ENCODE results near the gene NDOR1. TPM values are rescaled to one million over a fixed set of nuclear protein-coding genes. Genes with fewer than 3 reads are reported as not detected.
"Not testable (repeated sequence)": the region's sequence is repeated elsewhere in the genome, so short reads cannot be mapped to it uniquely, and the experiment has no call there.

The NDOR1 gene
- polyA plus RNA-seq, 3 donors: 7.6 to 8.2 (median 8.2) TPM

- no peak for DNase-seq (ENCODE audit: low read depth in 3 of 3, low spot score in 2 of 3)
These were observed 48.5 kb downstream of the NDOR1 start for GRCh38 chr9:137253717-137254623.

GRCh38 chr9:137254624-137255447, 49.3 kb downstream of the NDOR1 start, which contains the start of gene NELFB:
TSS of gene NELFB (plus strand) at chr9:137255327.
- peak; percentile 64 to 79 (median 73) for DNase-seq (ENCODE audit: low read depth in 3 of 3, low spot score in 2 of 3)

- no peak for DNase-seq (ENCODE audit: low read depth in 3 of 3, low spot score in 2 of 3)
These were observed 50.1 kb downstream of the NDOR1 start for GRCh38 chr9:137255448-137256114.

- DNase-seq (ENCODE audit: low read depth in 3 of 3, low spot score in 2 of 3): no peak
These were observed 50.9 kb downstream of the NDOR1 start for GRCh38 chr9:137256362-137256761.

GRCh38 chr9:137256856-137257255, 51.4 kb downstream of the NDOR1 start:
- DNase-seq (ENCODE audit: low read depth in 3 of 3, low spot score in 2 of 3): no peak

DNA sequence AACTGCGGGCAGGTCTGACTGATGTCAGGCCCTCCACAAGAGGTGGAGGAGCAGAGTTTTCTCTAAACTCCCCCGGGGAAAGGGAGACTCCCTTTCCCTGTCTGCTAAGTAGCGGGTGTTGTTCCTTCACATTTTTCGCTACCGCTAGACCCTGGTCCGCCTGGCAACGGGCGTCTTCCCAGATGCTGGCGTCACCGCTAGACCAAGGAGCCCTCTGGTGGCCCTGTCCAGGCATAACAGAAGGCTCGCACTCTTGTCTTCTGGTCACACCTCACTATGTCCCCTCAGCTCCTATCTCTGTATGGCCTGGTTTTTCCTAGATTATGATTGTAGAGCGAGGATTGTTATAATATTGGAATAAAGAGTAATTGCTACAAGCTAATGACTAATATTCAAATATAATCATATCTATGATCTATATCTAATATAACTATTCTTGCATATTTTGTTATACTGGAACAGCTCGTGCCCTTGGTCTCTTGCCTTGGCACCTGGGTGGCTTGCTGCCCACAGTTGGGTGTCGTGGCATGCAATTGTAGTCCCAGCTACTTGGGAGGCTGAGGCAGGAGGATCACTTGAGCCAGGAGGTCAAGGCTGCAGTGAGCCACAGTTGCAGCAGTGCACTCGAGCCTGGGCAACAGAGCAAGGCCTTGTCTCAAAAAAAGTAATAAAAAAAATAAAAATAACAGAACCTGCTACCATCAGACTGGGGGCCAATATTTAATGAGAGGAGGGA, 56.8 kb downstream of the NDOR1 start:
- DNase-seq (ENCODE audit: low read depth in 3 of 3, low spot score in 2 of 3): not testable (repeated sequence)

DNA sequence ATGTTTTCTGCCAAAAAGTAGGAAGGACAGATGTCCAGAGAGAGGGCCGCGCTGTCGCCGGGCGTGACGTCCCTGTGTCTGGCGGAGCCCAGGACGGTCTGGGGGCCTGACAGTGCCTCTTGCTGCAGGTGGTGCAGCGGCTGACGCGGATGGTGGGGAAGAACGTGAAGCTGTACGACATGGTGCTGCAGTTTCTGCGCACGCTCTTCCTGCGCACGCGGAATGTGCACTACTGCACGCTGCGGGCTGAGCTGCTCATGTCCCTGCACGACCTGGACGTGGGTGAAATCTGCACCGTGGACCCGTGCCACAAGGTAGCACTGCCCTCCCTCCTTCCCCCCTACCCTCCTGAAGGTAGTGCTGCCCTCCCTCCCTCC, 57.4 kb downstream of the NDOR1 start:
- no peak for DNase-seq (ENCODE audit: low read depth in 3 of 3, low spot score in 2 of 3)

DNA sequence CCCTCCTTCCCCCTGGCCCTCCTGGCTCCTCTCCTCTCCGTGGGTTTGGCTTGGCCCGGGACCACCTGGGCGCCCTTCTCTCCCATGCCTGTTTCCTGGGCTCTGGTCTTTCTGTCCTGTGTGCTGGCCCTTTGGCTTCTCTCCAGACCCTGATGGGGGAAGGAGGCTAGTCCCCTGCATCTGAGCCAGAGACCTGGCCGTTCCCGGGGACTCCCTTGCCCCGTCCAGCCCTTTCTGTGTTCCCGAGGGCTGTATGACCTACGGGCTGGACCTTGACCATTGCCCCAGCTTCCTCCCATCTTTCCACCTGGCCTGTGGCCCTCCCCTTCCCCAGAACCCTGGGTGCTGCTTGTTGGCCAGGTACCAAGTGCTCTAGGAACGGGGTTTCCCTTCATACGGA, 58.0 kb downstream of the NDOR1 start:
- no peak for DNase-seq (ENCODE audit: low read depth in 3 of 3, low spot score in 2 of 3)

GRCh38 chr9:137264067-137264466, 58.6 kb downstream of the NDOR1 start:
- no peak for DNase-seq (ENCODE audit: low read depth in 3 of 3, low spot score in 2 of 3)

GRCh38 chr9:137265496-137266161, 60.1 kb downstream of the NDOR1 start:
- DNase-seq (ENCODE audit: low read depth in 3 of 3, low spot score in 2 of 3): no peak

GRCh38 chr9:137266162-137266527, 60.6 kb downstream of the NDOR1 start:
- no peak for DNase-seq (ENCODE audit: low read depth in 3 of 3, low spot score in 2 of 3)

Other genes with a start within 250 kb of the NDOR1 start
- 10 to 100 TPM; 20.9 to 29.3 (median 25.4) TPM for gene PTGDS, start 228.2 kb upstream of the NDOR1 start, polyA plus RNA-seq (ENCODE audit: insufficient read length in 3 of 3)
- gene LCNL1, start 222.7 kb upstream of the NDOR1 start, polyA plus RNA-seq (ENCODE audit: insufficient read length in 3 of 3): under 1 TPM; 0.03 to 0.23 (median 0.12) TPM
- 10 to 100 TPM; 22.3 to 27.0 (median 24.4) TPM for gene PAXX, start 213.3 kb upstream of the NDOR1 start, polyA plus RNA-seq (ENCODE audit: insufficient read length in 3 of 3)
- gene CLIC3, start 209.1 kb upstream of the NDOR1 start, polyA plus RNA-seq (ENCODE audit: insufficient read length in 3 of 3): under 1 TPM in 2 of 3 donors, not detected in 1; 0.36 to 0.38 TPM
- gene ABCA2, start 177.5 kb upstream of the NDOR1 start, polyA plus RNA-seq (ENCODE audit: insufficient read length in 3 of 3): 10 to 100 TPM; 42.0 to 49.0 (median 46.3) TPM
- gene FUT7, start 173.6 kb upstream of the NDOR1 start, polyA plus RNA-seq (ENCODE audit: insufficient read length in 3 of 3): under 1 TPM in 1 of 3 donors, not detected in 2; 0.06 TPM
- gene NPDC1, start 159.5 kb upstream of the NDOR1 start, polyA plus RNA-seq (ENCODE audit: insufficient read length in 3 of 3): 10 to 100 TPM; 16.3 to 20.1 (median 18.7) TPM
- 1 to 10 TPM; 2.9 to 3.9 (median 3.3) TPM for gene ENTPD2, start 151.6 kb upstream of the NDOR1 start, polyA plus RNA-seq (ENCODE audit: insufficient read length in 3 of 3)
- gene SAPCD2, start 135.1 kb upstream of the NDOR1 start, polyA plus RNA-seq (ENCODE audit: insufficient read length in 3 of 3): 1 to 10 TPM; 5.4 to 6.2 (median 5.9) TPM
- 1 to 10 TPM; 3.5 to 5.4 (median 3.8) TPM for gene UAP1L1, start 128.2 kb upstream of the NDOR1 start, polyA plus RNA-seq (ENCODE audit: insufficient read length in 3 of 3)
- gene MAN1B1, start 118.7 kb upstream of the NDOR1 start, polyA plus RNA-seq (ENCODE audit: insufficient read length in 3 of 3): 10 to 100 TPM; 43.6 to 48.3 (median 47.0) TPM
- gene DPP7, start 91.0 kb upstream of the NDOR1 start, polyA plus RNA-seq (ENCODE audit: insufficient read length in 3 of 3): 10 to 100 TPM; 11.8 to 19.8 (median 11.9) TPM
- not detected for gene GRIN1, start 66.5 kb upstream of the NDOR1 start, polyA plus RNA-seq (ENCODE audit: insufficient read length in 3 of 3)
- not detected for gene LRRC26, start 35.6 kb upstream of the NDOR1 start, polyA plus RNA-seq (ENCODE audit: insufficient read length in 3 of 3)
- gene TMEM210, start 33.6 kb upstream of the NDOR1 start, polyA plus RNA-seq (ENCODE audit: insufficient read length in 3 of 3): not detected
- 10 to 100 TPM; 29.1 to 34.5 (median 31.9) TPM for gene ANAPC2, start 17.1 kb upstream of the NDOR1 start, polyA plus RNA-seq (ENCODE audit: insufficient read length in 3 of 3)
- 10 to 100 TPM; 41.4 to 52.2 (median 43.2) TPM for gene SSNA1, start 17.0 kb upstream of the NDOR1 start, polyA plus RNA-seq (ENCODE audit: insufficient read length in 3 of 3)
- gene TPRN, start 5.0 kb upstream of the NDOR1 start, polyA plus RNA-seq (ENCODE audit: insufficient read length in 3 of 3): 10 to 100 TPM; 12.8 to 15.5 (median 13.2) TPM
- 10 to 100 TPM; 39.7 to 44.3 (median 42.6) TPM for gene TMEM203, start 52 bp upstream of the NDOR1 start, polyA plus RNA-seq (ENCODE audit: insufficient read length in 3 of 3)
- 1 to 10 TPM; 5.1 to 7.2 (median 5.2) TPM for gene RNF208, start 16.5 kb downstream of the NDOR1 start, polyA plus RNA-seq (ENCODE audit: insufficient read length in 3 of 3)
- gene CYSRT1, start 19.5 kb downstream of the NDOR1 start, polyA plus RNA-seq (ENCODE audit: insufficient read length in 3 of 3): 1 to 10 TPM; 3.1 to 6.6 (median 5.6) TPM
- gene RNF224, start 21.8 kb downstream of the NDOR1 start, polyA plus RNA-seq (ENCODE audit: insufficient read length in 3 of 3): 1 to 10 TPM; 3.0 to 8.0 (median 4.6) TPM
- gene SLC34A3, start 25.2 kb downstream of the NDOR1 start, polyA plus RNA-seq (ENCODE audit: insufficient read length in 3 of 3): 1 to 10 TPM; 2.8 to 6.0 (median 5.2) TPM
- 100 to 1,000 TPM; 332 to 418 (median 352) TPM for gene TUBB4B, start 35.6 kb downstream of the NDOR1 start, polyA plus RNA-seq (ENCODE audit: insufficient read length in 3 of 3)
- 1 to 10 TPM in 2 of 3 donors, under 1 TPM in 1; 0.75 to 1.6 (median 1.1) TPM for gene STPG3, start 45.6 kb downstream of the NDOR1 start, polyA plus RNA-seq (ENCODE audit: insufficient read length in 3 of 3)
- 10 to 100 TPM; 45.5 to 54.0 (median 51.3) TPM for gene NELFB, start 49.6 kb downstream of the NDOR1 start, polyA plus RNA-seq (ENCODE audit: insufficient read length in 3 of 3)
- gene TOR4A, start 72.0 kb downstream of the NDOR1 start, polyA plus RNA-seq (ENCODE audit: insufficient read length in 3 of 3): 1 to 10 TPM; 3.7 to 4.3 (median 4.2) TPM
- 1 to 10 TPM; 5.3 to 7.5 (median 6.4) TPM for gene NRARP, start 96.6 kb downstream of the NDOR1 start, polyA plus RNA-seq (ENCODE audit: insufficient read length in 3 of 3)
- 1 to 10 TPM; 8.7 to 9.2 (median 8.9) TPM for gene EXD3, start 217.5 kb downstream of the NDOR1 start, polyA plus RNA-seq (ENCODE audit: insufficient read length in 3 of 3)
- gene NOXA1, start 217.7 kb downstream of the NDOR1 start, polyA plus RNA-seq (ENCODE audit: insufficient read length in 3 of 3): 1 to 10 TPM; 3.9 to 4.9 (median 4.8) TPM
- under 1 TPM; 0.19 to 0.34 (median 0.25) TPM for gene ENTPD8, start 235.7 kb downstream of the NDOR1 start, polyA plus RNA-seq (ENCODE audit: insufficient read length in 3 of 3)

Data from right renal cortex interstitium (tissue), 3 donors.